ENCODE results near the gene LYRM4.

The LYRM4 gene

GRCh38 chr6:5107341-5107740, 153.4 kb downstream of the LYRM4 start:
- H3K9me3 ChIP-seq (ENCODE audit: control insufficient read depth, insufficient read depth, low read depth, low read length) = no peaks in the 10 kb centered on the region
- TF ChIP-seq ZNF777 (tag by site-specific recombination; IDR thresholded peaks at IDR 0.05; ENCODE audit: borderline replicate concordance) (no peak), RBAK (tag by site-specific recombination; IDR thresholded peaks at IDR 0.05) (no peak), ZNF202 (tag by site-specific recombination; IDR thresholded peaks at IDR 0.05; ENCODE audit: borderline replicate concordance) (no peak), ZNF18 (tag by site-specific recombination; IDR thresholded peaks at IDR 0.05) (no peak), ZNF211 (tag by site-specific recombination; IDR thresholded peaks at IDR 0.05; ENCODE audit: low read depth) (no peak), ZNF2 (tag by site-specific recombination; IDR thresholded peaks at IDR 0.05) (no peak), ZNF768 (tag by site-specific recombination; IDR thresholded peaks at IDR 0.05) (no peak), ZFP69B (tag by site-specific recombination; IDR thresholded peaks at IDR 0.05) (no peak), ZNF549 (tag by site-specific recombination; IDR thresholded peaks at IDR 0.05) (no peak), OVOL3 (tag by site-specific recombination; IDR thresholded peaks at IDR 0.05) (no peak), ZNF830 (tag by site-specific recombination; IDR thresholded peaks at IDR 0.05; ENCODE audit: low read depth) (no peak), ZNF114 (tag by site-specific recombination; IDR thresholded peaks at IDR 0.05) (no peak), ZSCAN18 (tag by site-specific recombination; IDR thresholded peaks at IDR 0.05) (no peak), GLI2 (tag by site-specific recombination; IDR thresholded peaks at IDR 0.05; ENCODE audit: borderline replicate concordance, low read depth) (no peak), KLF1 (tag by site-specific recombination; IDR thresholded peaks at IDR 0.05) (no peak), HOXD13 (CRISPR knock-in tag; IDR thresholded peaks at IDR 0.05; ENCODE audit: borderline replicate concordance) (no peak), KLF10 (tag by site-specific recombination; IDR thresholded peaks at IDR 0.05) (no peak), ZNF645 (tag by site-specific recombination; IDR thresholded peaks at IDR 0.05) (no peak), ZBTB6 (tag by site-specific recombination; IDR thresholded peaks at IDR 0.05) (no peak), ZNF426 (tag by site-specific recombination; IDR thresholded peaks at IDR 0.05) (no peak)
- no peaks in the 10 kb centered on the region; the same call in 1 of the 2 replicates for H3K4me1 ChIP-seq (ENCODE audit: control insufficient read depth, insufficient read depth, low read length)
- POLR2A ChIA-PET = no interaction called here
- H3K4me3 ChIP-seq (ENCODE audit: low read depth, low read length) = no peak overlapping the region
- no peaks in the 10 kb centered on the region for H3K36me3 ChIP-seq (ENCODE audit: control insufficient read depth in 2 of 2, insufficient read depth in 1 of 2, low read length in 2 of 2)
- no peak overlapping the region for H3K27ac ChIP-seq (ENCODE audit: extremely low read depth, low read depth, low read length)
- CTCF ChIA-PET = interaction anchor here (0.5 kb wide), 1 partner anchor 43 kb away, joined by 3 read pairs; no protein-coding TSS in a partner anchor

- Histone ChIP-seq H3K9me3 (ENCODE audit: control insufficient read depth, insufficient read depth, low read depth, low read length) (no peaks in the 10 kb centered on the region), H3K27ac (ENCODE audit: extremely low read depth, low read depth, low read length) (no peak overlapping the region), H3K4me1 (ENCODE audit: control insufficient read depth, insufficient read depth, low read length) (no peaks in the 10 kb centered on the region; the same call in 1 of the 2 replicates), H3K4me3 (ENCODE audit: low read depth, low read length) (no peak overlapping the region), H3K36me3 (ENCODE audit: control insufficient read depth in 2 of 2, insufficient read depth in 1 of 2, low read length in 2 of 2) (no peaks in the 10 kb centered on the region)
- POLR2A ChIA-PET = no interaction called here
- TF ChIP-seq ZNF354C (tag by site-specific recombination; IDR thresholded peaks at IDR 0.05; ENCODE audit: borderline replicate concordance, low read depth) (no peak), ZNF37A (tag by site-specific recombination; IDR thresholded peaks at IDR 0.05) (no peak), ZNF426 (tag by site-specific recombination; IDR thresholded peaks at IDR 0.05) (no peak), GLIS1 (tag by site-specific recombination; IDR thresholded peaks at IDR 0.05) (no peak), ZSCAN16 (tag by site-specific recombination; IDR thresholded peaks at IDR 0.05) (no peak)
- CTCF ChIA-PET = interaction anchor here (1.0 to 2.0 kb wide), 2 partner anchors 38 to 76 kb away, joined by 3 to 5 read pairs; no protein-coding TSS in a partner anchor
Observed at GRCh38 chr6:5105146-5105545, 155.6 kb downstream of the LYRM4 start.

Data from HEK293 (cell line).